GM06990 (cell line): ENCODE data around the gene MSMO1.

ENCODE experiments used
- DNase-seq: peaks from one replicate; pipeline ENCODE4 v3.0.0-alpha.2; 2011; ENCODE audit not compliant: insufficient read length; ENCODE audit errors: extremely low read depth
- H3K27me3 ChIP-seq: replicated peaks from 2 replicates; pipeline ENCODE4 v1.6.0; 2011; ENCODE audit warnings: low read length; ENCODE audit not compliant: control insufficient read depth, insufficient read depth
- H3K36me3 ChIP-seq: 2 replicates; pipeline ENCODE4 v1.5.1; 2011; ENCODE audit warnings: low read length; ENCODE audit not compliant: control insufficient read depth, insufficient read depth
- H3K4me3 ChIP-seq: replicated peaks from 2 replicates; pipeline ENCODE4 v1.5.1; 2011; ENCODE audit warnings: low read depth, mild to moderate bottlenecking, control low read depth, low read length
- CTCF ChIP-seq: IDR thresholded peaks from 2 replicates; pipeline ENCODE4 v1.5.1; 2011; ENCODE audit warnings: low read length, control low read depth, mild to moderate bottlenecking, inconsistent platforms; ENCODE audit not compliant: insufficient read depth, poor library complexity, severe bottlenecking

The MSMO1 gene

GRCh38 chr4:165368114-165368513, 40.6 kb downstream of the MSMO1 start:
- no peak for TF ChIP-seq CTCF
- H3K27me3 ChIP-seq = no peaks in the 10 kb centered on the region
- no peak for DNase-seq
- no peaks in the 10 kb centered on the region for H3K36me3 ChIP-seq
- H3K4me3 ChIP-seq = no peak overlapping the region

GRCh38 chr4:165368567-165368966, 41.1 kb downstream of the MSMO1 start:
- no peak for TF ChIP-seq CTCF
- Histone ChIP-seq H3K36me3 (no peaks in the 10 kb centered on the region), H3K4me3 (no peak overlapping the region), H3K27me3 (no peaks in the 10 kb centered on the region)
- DNase-seq = no peak

GRCh38 chr4:165369522-165369921, 42.1 kb downstream of the MSMO1 start:
- DNase-seq = no peak
- Histone ChIP-seq H3K27me3 (no peaks in the 10 kb centered on the region), H3K4me3 (no peak overlapping the region), H3K36me3 (no peaks in the 10 kb centered on the region)
- no peak for TF ChIP-seq CTCF

DNA sequence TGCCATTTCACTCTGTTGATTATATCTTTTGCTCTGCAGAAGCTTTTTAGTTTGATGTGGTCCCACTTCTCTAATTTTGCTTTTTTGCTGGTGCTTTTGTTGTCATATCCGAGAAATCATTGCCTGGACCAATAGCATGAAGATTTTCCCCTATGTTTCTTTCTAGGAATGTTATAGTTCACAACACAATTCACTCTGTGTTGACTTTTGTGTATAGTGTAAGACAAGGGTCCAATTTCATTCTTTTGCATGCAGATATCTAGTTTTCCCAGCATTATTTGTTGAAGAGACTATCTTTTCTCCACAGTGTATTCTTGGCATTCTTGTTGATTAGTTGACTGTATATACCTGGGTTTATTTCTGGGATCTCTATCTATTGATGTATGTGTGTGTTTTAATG, 43.1 kb downstream of the MSMO1 start:
- DNase-seq = no peak
- TF ChIP-seq CTCF = no peak
- Histone ChIP-seq H3K36me3 (no peaks in the 10 kb centered on the region), H3K4me3 (no peak overlapping the region), H3K27me3 (no peaks in the 10 kb centered on the region)

DNA sequence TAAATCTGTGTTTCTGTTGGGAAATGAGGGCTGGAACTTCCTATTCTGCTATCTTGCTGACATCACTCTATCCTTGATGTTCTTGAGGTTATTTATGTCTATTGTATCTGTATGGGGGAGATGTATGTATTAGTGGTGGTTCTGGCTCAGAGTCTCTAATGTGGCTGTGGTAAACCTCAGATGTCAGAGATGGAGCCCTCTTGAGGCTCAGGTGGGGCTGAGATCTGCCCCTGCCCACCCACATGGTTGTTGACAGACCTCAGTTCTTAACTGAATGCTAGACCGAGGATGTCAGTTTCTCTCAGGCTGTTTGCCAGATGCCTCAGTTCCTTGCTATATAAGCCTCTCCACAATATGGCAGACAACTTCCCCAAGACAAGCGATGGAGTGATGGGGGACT, 48.0 kb downstream of the MSMO1 start:
- no peak for TF ChIP-seq CTCF
- peaks cover 4% of the 10 kb centered on the region; the same call in 1 of the 2 replicates for H3K27me3 ChIP-seq
- no peak for DNase-seq
- no peak overlapping the region for H3K4me3 ChIP-seq
- H3K36me3 ChIP-seq = no peaks in the 10 kb centered on the region

DNA sequence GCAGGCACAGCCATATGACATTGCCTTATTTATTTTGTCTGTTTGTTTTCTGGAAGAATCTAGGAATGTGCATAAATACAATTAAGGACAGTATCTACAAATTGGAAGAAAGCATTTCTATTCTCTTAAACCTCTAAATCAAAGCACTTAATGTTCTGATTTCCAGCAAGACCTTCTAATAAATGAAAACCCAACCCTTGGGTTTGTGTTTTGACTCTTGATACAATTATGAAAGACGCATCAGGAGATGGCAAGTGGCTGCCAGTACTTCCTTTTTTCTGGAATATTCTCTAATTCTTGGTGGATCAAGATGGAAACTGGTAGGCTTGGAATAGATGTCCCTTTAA, 50.9 kb downstream of the MSMO1 start:
- DNase-seq = no peak
- no peak overlapping the region for H3K4me3 ChIP-seq
- H3K36me3 ChIP-seq = no peaks in the 10 kb centered on the region
- H3K27me3 ChIP-seq = peaks cover 4% of the 10 kb centered on the region; the same call in 1 of the 2 replicates
- no peak for TF ChIP-seq CTCF
